GM12891 (cell line): ENCODE data around the gene ITGA4.

Experiments
- POLR2A ChIP-seq: IDR thresholded peaks from 2 replicates; pipeline ENCODE4 v1.6.1; 2011; ENCODE audit warnings: low read depth, low read length, control low read depth
- POLR2AphosphoS5 ChIP-seq: IDR thresholded peaks from 2 replicates; pipeline ENCODE4 v1.6.1; 2011; ENCODE audit warnings: low read depth, low read length, control low read depth
- SPI1 ChIP-seq: IDR thresholded peaks from 2 replicates; pipeline ENCODE4 v1.6.1; 2011; ENCODE audit warnings: low read depth, low read length, control low read depth

DNA sequence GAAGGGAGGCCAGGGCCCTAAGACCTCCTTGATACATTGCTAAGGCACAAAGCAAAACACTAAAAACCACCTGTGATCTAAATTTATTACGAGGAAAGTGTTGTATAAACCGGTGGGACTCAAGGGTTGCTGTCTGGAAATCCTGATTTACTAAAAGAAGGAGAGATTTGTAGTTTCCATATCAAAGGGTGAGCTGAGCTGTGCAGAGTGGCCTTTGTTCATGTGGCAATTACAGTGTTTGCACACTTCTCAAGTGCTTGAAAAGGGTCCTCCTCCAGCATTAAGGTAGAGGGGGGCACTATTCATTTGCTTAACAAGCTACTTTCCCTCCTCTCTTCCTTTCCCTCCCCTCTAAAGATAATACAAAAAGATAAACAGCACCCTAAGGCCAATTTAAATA, 30.5 kb upstream of the ITGA4 start:
- no peak for TF ChIP-seq SPI1
- no peak for TF ChIP-seq POLR2A
- no peak for TF ChIP-seq POLR2AphosphoS5
